Gastrocnemius medialis (tissue), 4 donors: Measurements from ENCODE around the gene ERI3. TPM values are rescaled to one million over a fixed set of nuclear protein-coding genes. Genes with fewer than 3 reads are reported as not detected.

Source experiments
- ATAC-seq, 2 donors: fragments of 150-250 bp; one replicate each; pipeline ENCODE4 v1.9.1; 2016
- DNase-seq, 2 donors: peaks; one replicate each; pipeline ENCODE4 v3.0.0-alpha.2; 2019
- H3K27ac ChIP-seq, 4 donors: fragments of 200-600 bp; sonication (generic); 1 replicate in 1 of 4; 2 replicates in 3 of 4; pipeline ENCODE4 v1.5.1; 2016 to 2018; ENCODE audit warnings: mild to moderate bottlenecking in 2 of 4, moderate library complexity in 1 of 4
- H3K27me3 ChIP-seq, 3 donors: fragments of 200-600 bp; sonication (generic) in 2 of 3; 1 replicate in 1 of 3; 2 replicates in 2 of 3; pipeline versions ENCODE4 v1.5.1 to v1.6.0; 2016 to 2019; ENCODE audit warnings: mild to moderate bottlenecking in 1 of 3, moderate library complexity in 1 of 3
- H3K36me3 ChIP-seq, 2 donors: fragments of 200-600 bp; sonication (generic) in 1 of 2; one replicate each; pipeline ENCODE4 v1.5.1; 2017 to 2018
- H3K4me1 ChIP-seq, 2 donors: fragments of 200-600 bp; sonication (generic) in 1 of 2; one replicate each; pipeline ENCODE4 v1.5.1; 2016 to 2017; ENCODE audit warnings: mild to moderate bottlenecking in 2 of 2
- H3K4me3 ChIP-seq, 4 donors: fragments of 200-600 bp; sonication (generic) in 3 of 4; 1 replicate in 1 of 4; 2 replicates in 3 of 4; pipeline ENCODE4 v1.5.1; 2016 to 2019; ENCODE audit warnings: mild to moderate bottlenecking in 2 of 4
- H3K9me3 ChIP-seq, 3 donors: fragments of 200-600 bp; sonication (generic) in 2 of 3; 1 replicate in 1 of 3; 2 replicates in 2 of 3; pipeline ENCODE4 v1.5.1; 2016 to 2019
- CTCF ChIP-seq, 5 experiments: fragments of 450-650 bp in 3 of 5; fragments of 200-600 bp in 2 of 5; sonication (generic) in 2 of 5; IDR thresholded peaks in 4 of 5; conservative IDR thresholded peaks in 1 of 5; 1 replicate in 4 of 5; 2 replicates in 1 of 5; pipeline ENCODE4 v1.5.1; 2016 to 2019; ENCODE audit warnings: antibody characterized with exemption in 5 of 5, mild to moderate bottlenecking in 3 of 5, moderate library complexity in 3 of 5
- POLR2A ChIP-seq, 2 donors: fragments of 450-650 bp; IDR thresholded peaks; one replicate each; pipeline ENCODE4 v1.6.1; 2017; ENCODE audit warnings: antibody characterized with exemption in 2 of 2, mild to moderate bottlenecking in 2 of 2, moderate library complexity in 2 of 2
- in situ Hi-C, 4 donors: fragments of 200-750 bp; cut with MboI; loops; one replicate each; pipeline versions ENCODE4 v1.15.0 to v1.8.0; 2017; ENCODE audit warnings: low sequenced_read_pairs in 4 of 4
- intact Hi-C: fragments of 100-400 bp; cut with DNase I; formaldehyde crosslinking; loops from one replicate; pipeline ENCODE4 v1.15.1; 2023; ENCODE audit warnings: low total_unique reads
- total RNA-seq, 4 donors: library from RNA; depleted of rRNA; stranded (reverse); fragments of >200 nt; gene quantifications; one replicate each; pipeline versions ENCODE4 v1.1.0 to v1.2.3, GENCODE V29; 2016

Gene ERI3
- total RNA-seq, 4 donors from 2014 or later: 53.8 to 101 (median 79.8) TPM

GRCh38 chr1:44275991-44276405 is 79.1 kb downstream of the ERI3 start:
- H3K27ac ChIP-seq: no peak overlapping the region
- in situ Hi-C loops: no loop called here

GRCh38 chr1:44275296-44275962 is 79.6 kb downstream of the ERI3 start:
- Histone ChIP-seq H3K4me3 (no peak overlapping the region), H3K27me3 (no peaks in the 10 kb centered on the region), H3K9me3 (no peaks in the 10 kb centered on the region), H3K4me1 (peaks cover 8 to 23% of the 10 kb centered on the region in 2 donors), H3K36me3 (no peaks in the 10 kb centered on the region), H3K27ac (no peak overlapping the region)
- intact Hi-C loops (no loop called here), in situ Hi-C loops (no loop called here)
- ATAC-seq: no peak
- DNase-seq: no peak
- TF ChIP-seq CTCF (IDR thresholded peaks at IDR 0.05 in 4 of 5, conservative IDR thresholded peaks at IDR 0.05 in 1 of 5) (no peak), POLR2A (IDR thresholded peaks at IDR 0.05) (no peak)

More at GRCh38 chr1:44275991-44276405, 79.1 kb downstream of the ERI3 start:
- Histone ChIP-seq H3K9me3 (no peaks in the 10 kb centered on the region), H3K4me1 (peaks cover 8 to 23% of the 10 kb centered on the region in 2 donors), H3K4me3 (no peak overlapping the region), H3K36me3 (no peaks in the 10 kb centered on the region), H3K27me3 (no peaks in the 10 kb centered on the region)
- ATAC-seq (no peak), DNase-seq (no peak)
- TF ChIP-seq CTCF (IDR thresholded peaks at IDR 0.05 in 4 of 5, conservative IDR thresholded peaks at IDR 0.05 in 1 of 5) (no peak), POLR2A (IDR thresholded peaks at IDR 0.05) (no peak)
- intact Hi-C loops: no loop called here

- in situ Hi-C loops (no loop called here), intact Hi-C loops (no loop called here)
- Histone ChIP-seq H3K9me3 (no peaks in the 10 kb centered on the region), H3K27me3 (no peaks in the 10 kb centered on the region), H3K27ac (no peak overlapping the region), H3K4me3 (no peak overlapping the region), H3K36me3 (no peaks in the 10 kb centered on the region), H3K4me1 (peaks cover 8 to 23% of the 10 kb centered on the region in 2 donors)
- DNase-seq (no peak), ATAC-seq (no peak)
- TF ChIP-seq CTCF (IDR thresholded peaks at IDR 0.05 in 4 of 5, conservative IDR thresholded peaks at IDR 0.05 in 1 of 5): no peak
- no peak for TF ChIP-seq POLR2A (IDR thresholded peaks at IDR 0.05)
Measured at GRCh38 chr1:44273560-44274350, 81.3 kb downstream of the ERI3 start.

GRCh38 chr1:44272992-44273391 is 82.1 kb downstream of the ERI3 start:
- Histone ChIP-seq H3K4me1 (peaks cover 8 to 23% of the 10 kb centered on the region in 2 donors), H3K27me3 (no peaks in the 10 kb centered on the region), H3K27ac (no peak overlapping the region), H3K36me3 (no peaks in the 10 kb centered on the region), H3K9me3 (no peaks in the 10 kb centered on the region), H3K4me3 (no peak overlapping the region)
- ATAC-seq (no peak), DNase-seq (no peak)
- in situ Hi-C loops: no loop called here
- intact Hi-C loops: no loop called here
- TF ChIP-seq POLR2A (IDR thresholded peaks at IDR 0.05): no peak
- TF ChIP-seq CTCF (IDR thresholded peaks at IDR 0.05 in 4 of 5, conservative IDR thresholded peaks at IDR 0.05 in 1 of 5): no peak
